Measurements from ENCODE around the gene CEBPG.

DNA sequence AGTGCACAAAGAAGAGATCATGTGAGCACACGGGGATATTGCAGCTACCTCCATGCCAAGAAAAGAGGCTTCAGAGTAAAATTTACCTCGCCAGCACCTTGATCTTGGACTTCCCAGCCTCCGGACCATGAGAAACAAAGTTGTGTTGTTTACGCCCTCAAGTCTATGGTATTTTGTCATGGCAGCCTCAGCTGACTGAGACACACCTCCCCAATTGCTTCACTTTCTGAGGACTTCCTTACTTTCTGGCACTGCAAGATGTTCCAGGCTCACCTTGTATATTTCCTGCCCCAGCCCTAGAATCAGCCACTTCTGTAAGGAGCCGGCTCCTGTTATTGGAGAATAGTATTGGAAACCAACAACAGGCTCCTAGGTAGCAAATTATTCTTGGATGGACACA lies 6.6 kb upstream of the CEBPG start:
- TF ChIP-seq EZH2phosphoT487 (IDR thresholded peaks at IDR 0.05; ENCODE audit: borderline replicate concordance) = no peak
- TF ChIP-seq CTCF (conservative IDR thresholded peaks at IDR 0.05; ENCODE audit: low read length) = no peak

Measured in Loucy (cell line).